Progenitor cell of endocrine pancreas (in vitro differentiated cells): ENCODE data around the gene FNBP1L. TPM values are rescaled to one million over a fixed set of nuclear protein-coding genes. Genes with fewer than 3 reads are reported as not detected.
A peak's percentile ranks its signal among the peaks of the same experiment; 100 is the strongest.

ENCODE experiments used
- DNase-seq: peaks from one replicate; pipeline ENCODE4 v3.0.0; 2021; ENCODE audit warnings: low spot score; ENCODE audit not compliant: unreplicated experiment
- H3K27ac Mint-ChIP-seq: 2 replicates; pipeline ENCODE4 v1.8.0; 2021; ENCODE audit warnings: mild to moderate bottlenecking, moderate library complexity, mixed read lengths
- H3K27me3 Mint-ChIP-seq: 2 replicates; pipeline ENCODE4 v1.8.0; 2021; ENCODE audit warnings: mixed read lengths
- H3K36me3 Mint-ChIP-seq: 2 replicates; pipeline ENCODE4 v1.8.0; 2022; ENCODE audit warnings: mixed read lengths; ENCODE audit not compliant: insufficient read depth
- H3K4me1 Mint-ChIP-seq: 2 replicates; pipeline ENCODE4 v1.8.0; 2021; ENCODE audit warnings: low read depth, mixed read lengths
- H3K4me3 Mint-ChIP-seq: 2 replicates; pipeline ENCODE4 v1.8.0; 2021; ENCODE audit warnings: low read depth, mild to moderate bottlenecking, moderate library complexity, mixed read lengths
- H3K9me3 Mint-ChIP-seq: 2 replicates; pipeline ENCODE4 v1.8.0; 2021; ENCODE audit warnings: low read depth, mixed read lengths
- total RNA-seq: library from RNA; stranded (reverse); gene quantifications from 2 replicates; pipeline ENCODE4 v1.2.1, GENCODE V29; 2021
- TF ChIP-seq, protein P1 (sequence below): fragments of 200-600 bp; sonication (generic); IDR thresholded peaks from one replicate; pipeline ENCODE4 v1.5.0; 2021; ENCODE audit warnings: antibody characterized with exemption, mild to moderate bottlenecking; ENCODE audit not compliant: unreplicated experiment

Gene FNBP1L
- total RNA-seq, 1 donor from 2014 or later, result 136 TPM

DNA sequence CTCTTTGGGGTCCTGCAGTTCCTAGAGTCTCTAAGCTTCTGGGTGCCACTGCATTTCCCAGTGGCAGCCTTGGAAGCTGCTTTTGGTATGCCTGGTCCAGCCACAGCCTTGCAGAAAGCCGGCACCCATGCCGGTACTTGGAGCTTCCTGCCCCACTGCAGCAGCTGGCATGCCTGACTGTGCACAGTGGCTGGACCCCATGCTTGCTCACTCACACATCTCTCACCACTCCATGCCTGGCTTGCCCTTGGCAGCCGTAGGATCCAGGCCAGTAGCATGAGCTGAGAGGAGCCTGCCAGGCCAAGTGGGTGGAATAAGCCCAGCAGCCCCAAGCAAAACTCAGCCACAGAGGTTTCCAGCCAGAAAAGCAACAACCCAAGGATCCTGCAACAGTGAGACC lies 20.3 kb upstream of the FNBP1L start:
- no peak for DNase-seq
- H3K4me1 Mint-ChIP-seq, result peaks cover 6% of the 10 kb centered on the region
- peak overlapping the region; percentile 69 for H3K27ac Mint-ChIP-seq
- H3K9me3 Mint-ChIP-seq, result no peaks in the 10 kb centered on the region
- TF ChIP-seq, protein P1, sequence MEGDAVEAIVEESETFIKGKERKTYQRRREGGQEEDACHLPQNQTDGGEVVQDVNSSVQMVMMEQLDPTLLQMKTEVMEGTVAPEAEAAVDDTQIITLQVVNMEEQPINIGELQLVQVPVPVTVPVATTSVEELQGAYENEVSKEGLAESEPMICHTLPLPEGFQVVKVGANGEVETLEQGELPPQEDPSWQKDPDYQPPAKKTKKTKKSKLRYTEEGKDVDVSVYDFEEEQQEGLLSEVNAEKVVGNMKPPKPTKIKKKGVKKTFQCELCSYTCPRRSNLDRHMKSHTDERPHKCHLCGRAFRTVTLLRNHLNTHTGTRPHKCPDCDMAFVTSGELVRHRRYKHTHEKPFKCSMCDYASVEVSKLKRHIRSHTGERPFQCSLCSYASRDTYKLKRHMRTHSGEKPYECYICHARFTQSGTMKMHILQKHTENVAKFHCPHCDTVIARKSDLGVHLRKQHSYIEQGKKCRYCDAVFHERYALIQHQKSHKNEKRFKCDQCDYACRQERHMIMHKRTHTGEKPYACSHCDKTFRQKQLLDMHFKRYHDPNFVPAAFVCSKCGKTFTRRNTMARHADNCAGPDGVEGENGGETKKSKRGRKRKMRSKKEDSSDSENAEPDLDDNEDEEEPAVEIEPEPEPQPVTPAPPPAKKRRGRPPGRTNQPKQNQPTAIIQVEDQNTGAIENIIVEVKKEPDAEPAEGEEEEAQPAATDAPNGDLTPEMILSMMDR, result no peak
- H3K4me3 Mint-ChIP-seq, result no peak overlapping the region
- H3K36me3 Mint-ChIP-seq, result no peaks in the 10 kb centered on the region
- no peaks in the 10 kb centered on the region for H3K27me3 Mint-ChIP-seq

DNA sequence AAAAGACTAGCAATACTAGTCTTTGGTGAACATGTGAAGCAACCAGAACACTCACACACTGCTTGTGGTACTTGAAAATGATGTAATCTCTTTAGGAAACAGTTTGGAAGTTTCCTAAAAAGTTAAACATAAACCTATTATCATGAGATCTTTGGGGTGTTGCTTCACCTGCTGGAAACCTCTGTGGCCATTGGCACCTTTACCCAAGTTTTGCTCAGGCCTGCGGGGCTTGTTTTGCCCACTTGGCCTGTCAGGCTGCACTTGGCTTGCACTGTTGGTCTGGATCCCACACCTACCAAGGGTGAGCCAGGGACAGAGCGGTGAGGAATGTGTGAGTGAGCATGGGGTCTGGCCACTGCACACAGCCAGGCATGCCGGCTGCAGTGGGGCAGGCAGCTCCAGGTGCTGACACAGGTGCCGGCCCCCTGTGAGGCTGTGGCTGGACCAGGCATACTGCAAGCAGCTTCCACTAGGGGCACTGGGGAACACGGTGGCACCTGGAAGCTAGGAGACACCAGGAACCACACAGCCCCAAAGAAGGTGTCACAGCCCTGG lies 14.4 kb upstream of the FNBP1L start:
- H3K36me3 Mint-ChIP-seq, result no peaks in the 10 kb centered on the region
- no peak overlapping the region for H3K4me3 Mint-ChIP-seq
- H3K9me3 Mint-ChIP-seq, result no peaks in the 10 kb centered on the region
- DNase-seq, result no peak
- TF ChIP-seq, protein P1, result peak; percentile 39
- H3K27ac Mint-ChIP-seq, result no peak overlapping the region
- peaks cover 6% of the 10 kb centered on the region for H3K4me1 Mint-ChIP-seq
- H3K27me3 Mint-ChIP-seq, result no peaks in the 10 kb centered on the region

DNA sequence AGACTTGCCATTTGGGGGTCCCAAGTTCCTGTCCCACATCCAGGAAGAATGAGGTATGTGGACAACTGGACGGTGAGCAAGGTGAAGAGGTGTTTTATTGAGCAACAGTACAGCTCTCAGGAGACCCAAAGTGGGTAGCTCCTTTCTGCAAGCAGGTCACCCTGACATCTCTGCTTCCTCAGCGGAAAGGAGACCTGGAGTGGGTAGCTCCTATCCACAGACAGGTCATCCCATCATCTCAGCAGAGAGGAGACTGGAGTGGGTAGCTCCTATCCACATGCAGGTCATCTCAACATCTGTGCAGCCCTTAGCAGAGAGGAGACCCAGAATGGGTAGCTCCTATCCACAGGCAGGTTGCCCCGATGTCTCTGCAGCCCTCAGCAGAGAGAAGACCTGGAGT lies 13.8 kb upstream of the FNBP1L start:
- no peaks in the 10 kb centered on the region for H3K9me3 Mint-ChIP-seq
- no peak for DNase-seq
- no peaks in the 10 kb centered on the region for H3K36me3 Mint-ChIP-seq
- TF ChIP-seq, protein P1, result no peak
- peaks cover 6% of the 10 kb centered on the region for H3K4me1 Mint-ChIP-seq
- H3K27me3 Mint-ChIP-seq, result no peaks in the 10 kb centered on the region
- no peak overlapping the region for H3K27ac Mint-ChIP-seq
- no peak overlapping the region for H3K4me3 Mint-ChIP-seq

DNA sequence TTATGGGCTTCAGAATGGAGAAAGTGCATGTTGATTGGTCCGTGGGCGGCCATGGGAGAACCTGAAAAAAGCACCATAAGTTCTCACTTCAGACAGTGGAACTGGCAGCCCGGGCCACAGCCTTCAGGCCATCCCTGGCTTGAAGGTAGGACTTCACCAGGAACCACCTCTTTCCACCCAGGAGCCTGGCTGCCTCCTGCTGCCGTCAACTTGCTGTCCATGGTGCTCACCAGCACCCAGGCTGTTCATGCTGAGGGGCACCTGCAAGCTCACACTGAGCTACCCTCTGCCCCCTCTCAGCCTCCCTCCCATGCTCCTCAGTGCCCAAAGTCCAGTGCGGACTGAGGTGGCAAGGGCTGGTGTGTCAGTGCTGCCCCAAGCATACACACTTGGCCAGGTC lies 12.9 kb upstream of the FNBP1L start:
- TF ChIP-seq, protein P1, result no peak
- H3K27ac Mint-ChIP-seq, result no peak overlapping the region
- no peaks in the 10 kb centered on the region for H3K9me3 Mint-ChIP-seq
- no peaks in the 10 kb centered on the region for H3K27me3 Mint-ChIP-seq
- no peak overlapping the region for H3K4me3 Mint-ChIP-seq
- no peaks in the 10 kb centered on the region for H3K36me3 Mint-ChIP-seq
- DNase-seq, result no peak
- H3K4me1 Mint-ChIP-seq, result peaks cover 3% of the 10 kb centered on the region

DNA sequence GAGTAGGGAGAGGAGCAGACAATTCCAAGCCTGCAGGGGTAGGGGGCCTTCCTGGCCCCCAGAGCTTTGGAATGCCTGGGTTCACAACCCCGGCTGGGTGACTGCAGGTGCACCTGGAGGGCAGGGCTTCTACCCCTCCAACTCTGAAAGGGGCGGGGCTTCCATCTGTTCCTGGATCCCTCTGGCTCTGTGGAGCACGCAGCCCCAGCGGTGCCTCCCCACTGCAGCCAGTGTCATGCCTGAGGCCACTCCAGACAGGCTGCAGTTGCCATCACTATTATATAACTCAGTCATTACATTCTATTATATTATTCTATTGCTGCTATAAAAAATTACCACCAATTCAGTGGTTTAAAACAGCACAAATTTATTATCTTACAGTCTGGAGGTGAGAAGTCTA lies 12.5 kb upstream of the FNBP1L start:
- H3K4me3 Mint-ChIP-seq, result no peak overlapping the region
- DNase-seq, result no peak
- no peaks in the 10 kb centered on the region for H3K4me1 Mint-ChIP-seq
- no peaks in the 10 kb centered on the region for H3K27me3 Mint-ChIP-seq
- no peaks in the 10 kb centered on the region for H3K9me3 Mint-ChIP-seq
- TF ChIP-seq, protein P1, result no peak
- H3K36me3 Mint-ChIP-seq, result no peaks in the 10 kb centered on the region
- no peak overlapping the region for H3K27ac Mint-ChIP-seq
